K562 (cell line): ENCODE data around the gene OGDH. TPM values are rescaled to one million over a fixed set of nuclear protein-coding genes. Genes with fewer than 3 reads are reported as not detected.
A peak's percentile ranks its signal among the peaks of the same experiment; 100 is the strongest.

ENCODE experiments used
- BHLHE40 ChIP-seq: IDR thresholded peaks from 2 replicates; pipeline ENCODE4 v1.6.1; 2011; ENCODE audit warnings: low read length, improper control_type of control experiment
- HMG20B ChIP-seq: fragments of 250-450 bp; sonication (Bioruptor Pico); IDR thresholded peaks from 2 replicates; pipeline ENCODE4 v1.5.0; 2021; ENCODE audit warnings: mild to moderate bottlenecking
- PCBP1 ChIP-seq: fragments of 200-400 bp; formaldehyde crosslinking; IDR thresholded peaks from 2 replicates; pipeline ENCODE4 v1.6.1; 2018; ENCODE audit warnings: mild to moderate bottlenecking, low read depth, low read length; ENCODE audit not compliant: poor library complexity, severe bottlenecking
- TFE3 ChIP-seq: fragments of 450-650 bp; formaldehyde crosslinking; IDR thresholded peaks from 2 replicates; pipeline ENCODE4 v1.4.0; 2020; ENCODE audit warnings: mild to moderate bottlenecking, mixed read lengths
- ZNF764 ChIP-seq: fragments of 250-450 bp; sonication (Bioruptor Pico); IDR thresholded peaks from 2 replicates; pipeline ENCODE4 v1.4.0; 2020; ENCODE audit warnings: low read depth, mild to moderate bottlenecking, moderate library complexity
- polyA plus RNA-seq, 8 experiments: library from polyadenylated mRNA; depleted of rRNA in 4 of 8; stranded (reverse) in 5 of 8; unstranded in 3 of 8; fragments of >200 nt; fragmentation: Nextera tagmentation in 2 of 8; fragmentation: Illumina TruSeq in 1 of 8; extraction: Ambion mirVana in 2 of 8; extraction: Trizol in 1 of 8; gene quantifications; 2 replicates each; pipeline versions ENCODE4 v1.2.1 to v1.2.3, GENCODE V29; 2011 to 2014; ENCODE audit warnings: inconsistent platforms in 1 of 8, missing spikeins in 1 of 8
- total RNA-seq, 7 experiments: library from RNA; depleted of rRNA in 6 of 7; stranded (reverse); fragments of >200 nt in 6 of 7; fragmentation: Illumina TruSeq in 2 of 7; extraction: Trizol in 2 of 7; gene quantifications; 2 replicates each; pipeline versions ENCODE4 v1.2.1 to v1.2.3, GENCODE V29; 2011 to 2021; ENCODE audit warnings: low replicate concordance in 1 of 7
- TF ChIP-seq, protein P1 (sequence below): fragments of 450-650 bp; IDR thresholded peaks from 2 replicates; pipeline ENCODE4 v1.6.1; 2017; ENCODE audit warnings: antibody characterized with exemption, mild to moderate bottlenecking

The OGDH gene
- total and polyA plus RNA-seq, 9 of the 15 experiments (the other 6 are each of a cell fraction or from before 2014, with no cell fraction given), result 3.1 to 80.3 (median 23.5) TPM

- TF ChIP-seq TFE3 (CRISPR knock-in tag) (peak; percentile 85), HMG20B (CRISPR knock-in tag) (no peak), BHLHE40 (peak; percentile 37; the same call in 1 of the 2 replicates), ZNF764 (CRISPR knock-in tag) (no peak), PCBP1 (no peak)
- TF ChIP-seq, protein P1, sequence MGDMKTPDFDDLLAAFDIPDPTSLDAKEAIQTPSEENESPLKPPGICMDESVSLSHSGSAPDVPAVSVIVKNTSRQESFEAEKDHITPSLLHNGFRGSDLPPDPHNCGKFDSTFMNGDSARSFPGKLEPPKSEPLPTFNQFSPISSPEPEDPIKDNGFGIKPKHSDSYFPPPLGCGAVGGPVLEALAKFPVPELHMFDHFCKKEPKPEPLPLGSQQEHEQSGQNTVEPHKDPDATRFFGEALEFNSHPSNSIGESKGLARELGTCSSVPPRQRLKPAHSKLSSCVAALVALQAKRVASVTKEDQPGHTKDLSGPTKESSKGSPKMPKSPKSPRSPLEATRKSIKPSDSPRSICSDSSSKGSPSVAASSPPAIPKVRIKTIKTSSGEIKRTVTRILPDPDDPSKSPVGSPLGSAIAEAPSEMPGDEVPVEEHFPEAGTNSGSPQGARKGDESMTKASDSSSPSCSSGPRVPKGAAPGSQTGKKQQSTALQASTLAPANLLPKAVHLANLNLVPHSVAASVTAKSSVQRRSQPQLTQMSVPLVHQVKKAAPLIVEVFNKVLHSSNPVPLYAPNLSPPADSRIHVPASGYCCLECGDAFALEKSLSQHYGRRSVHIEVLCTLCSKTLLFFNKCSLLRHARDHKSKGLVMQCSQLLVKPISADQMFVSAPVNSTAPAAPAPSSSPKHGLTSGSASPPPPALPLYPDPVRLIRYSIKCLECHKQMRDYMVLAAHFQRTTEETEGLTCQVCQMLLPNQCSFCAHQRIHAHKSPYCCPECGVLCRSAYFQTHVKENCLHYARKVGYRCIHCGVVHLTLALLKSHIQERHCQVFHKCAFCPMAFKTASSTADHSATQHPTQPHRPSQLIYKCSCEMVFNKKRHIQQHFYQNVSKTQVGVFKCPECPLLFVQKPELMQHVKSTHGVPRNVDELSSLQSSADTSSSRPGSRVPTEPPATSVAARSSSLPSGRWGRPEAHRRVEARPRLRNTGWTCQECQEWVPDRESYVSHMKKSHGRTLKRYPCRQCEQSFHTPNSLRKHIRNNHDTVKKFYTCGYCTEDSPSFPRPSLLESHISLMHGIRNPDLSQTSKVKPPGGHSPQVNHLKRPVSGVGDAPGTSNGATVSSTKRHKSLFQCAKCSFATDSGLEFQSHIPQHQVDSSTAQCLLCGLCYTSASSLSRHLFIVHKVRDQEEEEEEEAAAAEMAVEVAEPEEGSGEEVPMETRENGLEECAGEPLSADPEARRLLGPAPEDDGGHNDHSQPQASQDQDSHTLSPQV, result no peak
Measured at GRCh38 chr7:44633254-44634186, 27.1 kb downstream of the OGDH start (continued).
